SKM-1 (cell line): ENCODE data around the gene SWAP70.

ENCODE experiments used
- DNase-seq: peaks from one replicate; lab custom pipeline; 2025; ENCODE audit not compliant: unreplicated experiment; lab: John Stamatoyannopoulos, UW

SWAP70 gene

GRCh38 chr11:9774109-9774508 lies 110.2 kb downstream of the SWAP70 start:
- no peak for DNase-seq

DNA sequence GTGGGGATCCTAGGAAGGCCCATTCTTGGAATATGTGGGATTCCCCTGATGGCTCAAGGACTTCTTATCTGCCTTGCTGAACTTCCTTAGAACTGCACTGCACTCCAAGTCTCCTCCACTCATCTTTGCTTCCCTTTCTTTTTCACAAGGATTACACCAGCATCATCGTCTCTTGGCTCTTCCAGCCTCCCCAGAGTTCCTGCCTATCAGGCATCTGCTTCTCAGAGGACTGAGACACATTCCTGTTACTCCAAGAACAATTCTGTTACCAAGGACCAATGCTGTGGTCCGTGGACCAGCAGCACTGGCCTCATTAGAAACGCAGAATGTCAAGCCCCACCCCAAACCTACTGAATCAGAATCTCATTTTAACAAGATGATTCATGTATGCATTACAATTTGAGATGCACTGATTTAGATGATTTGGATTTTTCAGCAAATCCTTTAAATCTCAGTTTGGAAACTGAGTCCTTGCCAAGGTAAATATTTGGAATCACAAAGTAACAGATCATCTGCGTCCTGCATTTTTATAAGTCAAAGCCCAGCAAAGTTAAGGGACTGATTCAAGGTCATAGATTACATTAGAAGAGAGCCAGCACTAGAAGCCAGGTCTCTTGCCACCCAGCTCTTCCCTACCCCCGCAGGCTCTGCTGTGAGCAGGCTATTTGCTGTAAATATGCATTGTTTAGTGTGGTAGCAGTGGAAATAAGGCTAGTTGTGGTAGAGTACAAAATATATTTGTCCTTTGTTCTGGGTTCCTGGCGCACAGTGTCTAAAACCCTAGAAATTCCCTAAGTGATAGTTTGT lies 110.9 kb downstream of the SWAP70 start:
- DNase-seq = no peak

- no peak for DNase-seq
Observed at GRCh38 chr11:9775398-9775779, 111.5 kb downstream of the SWAP70 start.

GRCh38 chr11:9776203-9776602 lies 112.3 kb downstream of the SWAP70 start:
- no peak for DNase-seq

DNA sequence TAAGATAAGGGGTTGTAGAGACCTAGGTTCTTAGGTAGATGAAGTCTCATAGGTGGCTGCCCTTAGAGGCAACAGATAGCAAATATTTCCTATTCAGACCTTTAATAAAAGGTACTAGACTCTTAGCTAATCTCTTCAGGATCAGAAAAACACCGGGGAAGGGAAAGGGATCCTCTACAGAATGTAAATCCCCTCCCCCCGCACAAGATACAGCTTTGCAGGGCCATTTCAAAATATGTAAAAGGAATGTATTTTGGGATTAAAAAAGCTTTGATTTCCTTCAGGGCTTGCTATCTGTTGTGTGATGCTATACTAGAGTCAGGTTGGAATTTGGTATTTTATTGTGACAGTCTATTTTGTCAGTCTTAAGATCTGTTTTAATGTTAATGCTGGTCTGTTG lies 113.2 kb downstream of the SWAP70 start:
- no peak for DNase-seq

- DNase-seq = no peak
Observed at GRCh38 chr11:9777525-9777924, 113.6 kb downstream of the SWAP70 start.

GRCh38 chr11:9780929-9781328 lies 117.1 kb downstream of the SWAP70 start:
- DNase-seq = no peak

DNA sequence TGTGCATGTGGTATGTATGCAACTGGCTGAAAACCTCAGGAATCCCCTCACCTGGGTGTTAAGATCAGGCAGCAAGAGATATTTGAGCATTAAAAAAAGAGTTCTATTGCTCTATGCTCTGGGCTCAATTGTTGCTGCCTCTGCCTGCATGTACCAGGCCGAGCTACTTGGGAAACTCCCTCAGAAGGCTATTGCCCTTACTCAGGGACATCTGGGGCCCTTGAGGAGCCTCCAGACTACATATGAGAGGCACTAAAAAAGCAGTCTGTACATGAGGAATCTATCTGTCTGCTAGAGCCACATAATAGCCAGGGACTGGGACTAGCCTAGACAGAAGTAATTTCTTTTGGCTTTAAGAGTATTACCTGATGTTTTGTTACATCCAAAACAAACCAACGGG lies 120.1 kb downstream of the SWAP70 start:
- DNase-seq = no peak

GRCh38 chr11:9784602-9785315 lies 120.9 kb downstream of the SWAP70 start:
- no peak for DNase-seq

DNA sequence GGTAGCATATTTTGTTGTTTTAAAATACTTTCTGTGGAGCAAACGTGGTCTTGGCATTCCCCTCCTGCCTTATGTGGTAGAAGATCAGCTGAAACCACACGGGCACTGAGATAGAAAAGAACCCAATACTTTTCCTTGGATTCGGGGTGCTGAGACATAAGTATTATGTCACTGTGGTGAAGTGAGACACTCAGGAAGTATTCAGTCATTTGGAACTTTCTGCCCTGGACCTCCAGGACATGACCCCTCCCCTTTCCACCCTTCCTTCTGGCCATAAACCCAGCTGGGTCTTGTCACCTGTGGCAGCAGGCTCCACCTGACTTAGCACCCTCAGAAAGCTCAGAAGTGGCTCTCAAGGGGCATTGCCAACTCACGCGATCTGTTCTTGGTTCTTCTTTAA lies 123.4 kb downstream of the SWAP70 start:
- no peak for DNase-seq

GRCh38 chr11:9787981-9788521 lies 124.2 kb downstream of the SWAP70 start:
- DNase-seq = no peak

GRCh38 chr11:9789910-9790309 lies 126.0 kb downstream of the SWAP70 start:
- no peak for DNase-seq

- no peak for DNase-seq
Observed at GRCh38 chr11:9790703-9791102, 126.8 kb downstream of the SWAP70 start.

GRCh38 chr11:9796266-9796665 lies 132.4 kb downstream of the SWAP70 start:
- no peak for DNase-seq

DNA sequence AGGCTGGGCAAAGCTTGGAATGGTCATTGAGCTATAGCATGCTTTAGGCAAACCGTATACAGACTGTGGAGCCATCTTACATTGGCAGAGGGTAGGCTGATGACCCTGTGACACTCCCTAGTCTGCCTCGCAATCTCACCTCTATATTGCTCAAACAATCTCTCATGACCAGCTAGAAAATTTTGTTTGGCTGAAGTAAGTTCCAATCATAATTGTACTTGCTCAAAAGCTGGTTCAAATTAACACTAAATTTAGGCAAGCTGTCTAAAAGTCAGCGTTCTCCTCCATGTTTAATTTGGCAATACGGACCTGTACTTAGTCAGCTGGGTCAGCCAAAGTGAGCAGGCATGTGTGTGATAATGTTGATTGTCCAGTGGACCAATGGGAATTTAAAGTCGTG lies 133.0 kb downstream of the SWAP70 start:
- DNase-seq = no peak

DNA sequence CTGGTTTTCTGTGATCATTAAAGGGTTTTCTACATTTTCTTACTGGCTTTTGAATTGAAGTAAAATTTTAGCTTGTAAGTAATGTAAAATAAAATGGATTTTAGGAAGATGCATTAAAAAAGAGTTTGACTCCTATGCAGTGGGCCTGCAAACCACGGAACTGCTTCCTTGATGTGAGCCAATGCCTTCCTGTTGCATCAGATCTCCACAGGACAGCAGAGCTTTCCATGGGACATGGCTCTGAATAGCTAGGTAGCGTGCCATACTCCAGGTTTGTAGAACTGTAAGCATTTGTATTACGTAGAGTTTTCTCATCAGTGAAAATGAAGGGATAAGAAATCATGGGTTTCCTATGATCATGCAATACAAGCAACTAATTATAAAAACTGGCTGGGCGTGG lies 133.4 kb downstream of the SWAP70 start:
- no peak for DNase-seq

- DNase-seq = no peak
Observed at GRCh38 chr11:9799886-9800285, 136.0 kb downstream of the SWAP70 start.

- DNase-seq = no peak
Observed at GRCh38 chr11:9802291-9802861, 138.5 kb downstream of the SWAP70 start.
